Sigmoid colon (tissue), 7 donors: ENCODE results near the gene SLC17A2. TPM values are rescaled to one million over a fixed set of nuclear protein-coding genes. Genes with fewer than 3 reads are reported as not detected.

ENCODE experiments used
- DNase-seq: peaks from one replicate; pipeline ENCODE4 v3.0.0-alpha.2; 2019
- H3K27ac ChIP-seq, 4 donors: fragments of 200-600 bp; sonication (generic); one replicate each; pipeline ENCODE4 v1.5.1; 2016 to 2019; ENCODE audit warnings: mild to moderate bottlenecking in 1 of 4
- H3K27me3 ChIP-seq, 3 donors: fragments of 200-600 bp; sonication (generic); one replicate each; pipeline ENCODE4 v1.5.1; 2019; ENCODE audit warnings: mild to moderate bottlenecking in 1 of 3
- H3K36me3 ChIP-seq, 4 donors: fragments of 200-600 bp; sonication (generic); one replicate each; pipeline ENCODE4 v1.5.1; 2016 to 2019
- H3K4me1 ChIP-seq, 4 donors: fragments of 200-600 bp; sonication (generic); one replicate each; pipeline ENCODE4 v1.5.1; 2017 to 2019
- H3K4me3 ChIP-seq, 4 donors: fragments of 200-600 bp; sonication (generic); one replicate each; pipeline ENCODE4 v1.5.1; 2017 to 2019; ENCODE audit warnings: mild to moderate bottlenecking in 2 of 4, moderate library complexity in 1 of 4
- H3K9me3 ChIP-seq, 4 donors: fragments of 200-600 bp in 3 of 4; sonication (generic) in 3 of 4; one replicate each; pipeline versions ENCODE4 v1.5.1 to v1.6.1; 2013 to 2019
- EP300 ChIP-seq, 4 donors: sonication (generic); formaldehyde crosslinking; IDR thresholded peaks; one replicate each; pipeline ENCODE4 v1.6.1; 2017; ENCODE audit warnings: antibody characterized with exemption in 4 of 4
- POLR2A ChIP-seq, 2 donors: fragments of 450-650 bp; IDR thresholded peaks; one replicate each; pipeline ENCODE4 v1.6.1; 2016; ENCODE audit warnings: antibody characterized with exemption in 2 of 2, mild to moderate bottlenecking in 2 of 2, moderate library complexity in 2 of 2
- POLR2AphosphoS5 ChIP-seq, 4 donors: sonication (generic); formaldehyde crosslinking; IDR thresholded peaks; one replicate each; pipeline ENCODE4 v1.6.1; 2017; ENCODE audit warnings: antibody characterized with exemption in 4 of 4
- WGBS, 2 donors: extraction: QIAGEN DNeasy Blood & Tissue Kit; methylation state at CpG; one replicate each; pipeline ENCODE4 v1.1.7; 2013; 5-methylcytosine and 5-hydroxymethylcytosine counted together
- intact Hi-C: fragments of 100-400 bp; cut with DNase I; formaldehyde crosslinking; loops from one replicate; pipeline ENCODE4 v1.15.1; 2023
- polyA plus RNA-seq, 3 donors: library from polyadenylated mRNA; stranded (reverse); fragments of 200-250 nt; gene quantifications; one replicate each; pipeline ENCODE4 v1.2.3, GENCODE V29; 2013
- total RNA-seq, 4 donors: library from RNA; depleted of rRNA; stranded (reverse); fragments of >200 nt; gene quantifications; one replicate each; pipeline ENCODE4 v1.1.0, GENCODE V29; 2016
- TF ChIP-seq, protein P1 (sequence below), 4 experiments: fragments of 450-650 bp in 3 of 4; fragments of 200-600 bp in 1 of 4; IDR thresholded peaks; one replicate each; pipeline ENCODE4 v1.5.1; 2016 to 2019; ENCODE audit warnings: antibody characterized with exemption in 4 of 4, mild to moderate bottlenecking in 3 of 4, moderate library complexity in 2 of 4
- donor health status: healthy with polysubstance abuse.
- donor health status: Bipolar disorder and iron deficiency.
- donor health status: healthy.

SLC17A2 gene
- total and polyA plus RNA-seq, 7 donors: not detected

DNA sequence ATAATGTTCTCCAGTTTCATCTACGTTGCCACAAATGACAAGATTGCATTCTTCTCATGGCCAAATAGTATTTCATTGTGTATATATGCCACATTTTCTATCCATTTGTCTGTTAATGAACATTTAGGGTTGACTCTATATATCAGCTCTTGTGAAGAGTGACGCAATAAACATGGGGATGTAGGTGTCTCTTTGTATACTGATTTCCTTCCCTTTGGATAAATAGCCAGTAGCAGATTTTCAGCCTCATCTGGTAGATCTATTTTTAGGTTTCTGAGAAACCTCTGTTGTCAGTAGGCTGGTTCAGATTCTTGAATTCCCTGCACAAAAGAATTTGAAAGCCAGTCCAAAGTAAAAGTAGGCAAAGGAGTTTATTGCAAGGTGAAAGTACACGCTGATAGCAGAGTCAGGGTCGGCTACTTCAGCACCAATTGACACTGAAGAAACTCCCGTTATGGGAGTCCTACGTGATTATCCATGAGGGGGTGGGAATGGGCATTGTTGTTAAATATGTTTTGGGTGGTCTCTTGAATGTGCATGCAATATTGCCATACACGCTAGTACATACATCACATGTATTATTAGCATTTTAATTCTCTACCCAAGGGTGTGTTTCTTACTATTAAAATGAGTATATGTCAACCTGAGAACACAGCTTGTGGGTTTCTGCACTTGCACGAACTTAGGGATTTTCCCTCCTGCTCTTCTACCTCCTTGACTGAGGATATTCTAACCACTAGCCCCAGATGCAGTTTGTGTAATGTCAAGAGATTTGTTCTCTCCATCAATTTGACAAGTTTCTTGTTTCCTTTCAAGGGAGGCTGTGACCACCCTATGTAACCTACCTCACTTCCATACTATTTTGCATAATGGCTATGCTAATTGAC lies 14.4 kb upstream of the SLC17A2 start:
- no peaks in the 10 kb centered on the region for H3K36me3 ChIP-seq
- TF ChIP-seq POLR2AphosphoS5 (IDR thresholded peaks at IDR 0.05) (no peak), POLR2A (IDR thresholded peaks at IDR 0.05) (no peak), EP300 (IDR thresholded peaks at IDR 0.05) (no peak)
- TF ChIP-seq, protein P1, sequence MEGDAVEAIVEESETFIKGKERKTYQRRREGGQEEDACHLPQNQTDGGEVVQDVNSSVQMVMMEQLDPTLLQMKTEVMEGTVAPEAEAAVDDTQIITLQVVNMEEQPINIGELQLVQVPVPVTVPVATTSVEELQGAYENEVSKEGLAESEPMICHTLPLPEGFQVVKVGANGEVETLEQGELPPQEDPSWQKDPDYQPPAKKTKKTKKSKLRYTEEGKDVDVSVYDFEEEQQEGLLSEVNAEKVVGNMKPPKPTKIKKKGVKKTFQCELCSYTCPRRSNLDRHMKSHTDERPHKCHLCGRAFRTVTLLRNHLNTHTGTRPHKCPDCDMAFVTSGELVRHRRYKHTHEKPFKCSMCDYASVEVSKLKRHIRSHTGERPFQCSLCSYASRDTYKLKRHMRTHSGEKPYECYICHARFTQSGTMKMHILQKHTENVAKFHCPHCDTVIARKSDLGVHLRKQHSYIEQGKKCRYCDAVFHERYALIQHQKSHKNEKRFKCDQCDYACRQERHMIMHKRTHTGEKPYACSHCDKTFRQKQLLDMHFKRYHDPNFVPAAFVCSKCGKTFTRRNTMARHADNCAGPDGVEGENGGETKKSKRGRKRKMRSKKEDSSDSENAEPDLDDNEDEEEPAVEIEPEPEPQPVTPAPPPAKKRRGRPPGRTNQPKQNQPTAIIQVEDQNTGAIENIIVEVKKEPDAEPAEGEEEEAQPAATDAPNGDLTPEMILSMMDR (IDR thresholded peaks at IDR 0.05): no peak
- no peak overlapping the region for H3K27ac ChIP-seq
- no peaks in the 10 kb centered on the region for H3K27me3 ChIP-seq
- H3K4me3 ChIP-seq: no peak overlapping the region
- WGBS, 2 donors: 51 to 73% methylated on average over 8 of the region's 8 CpGs
- no peaks in the 10 kb centered on the region for H3K4me1 ChIP-seq
- no peak for DNase-seq
- intact Hi-C loops: loop anchor here (10.0 kb wide), 1 partner anchor 680 kb away; no protein-coding TSS in a partner anchor
- no peaks in the 10 kb centered on the region for H3K9me3 ChIP-seq

DNA sequence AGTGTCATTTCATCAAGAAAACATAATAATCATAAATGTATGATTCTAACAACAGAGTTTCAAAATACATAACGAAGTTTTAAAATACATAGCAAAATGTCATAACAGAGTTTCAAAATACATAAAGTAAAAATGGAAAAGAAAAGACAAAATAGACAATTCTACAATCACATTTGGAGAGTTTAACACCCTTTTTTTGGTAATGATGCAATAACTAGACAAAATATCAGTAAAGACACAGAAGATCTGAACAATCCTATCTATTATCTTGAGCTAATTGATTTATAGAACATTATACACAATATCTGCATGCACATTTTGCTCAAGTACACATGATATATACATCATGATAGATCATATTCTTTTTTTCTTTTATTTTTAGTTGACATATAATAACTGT lies 13.4 kb upstream of the SLC17A2 start:
- no peak for DNase-seq
- 91 to 96% methylated on average over 1 of the region's 1 CpG for WGBS, 2 donors
- H3K9me3 ChIP-seq: no peaks in the 10 kb centered on the region
- no peaks in the 10 kb centered on the region for H3K4me1 ChIP-seq
- intact Hi-C loops: loop anchor here (10.0 kb wide), 1 partner anchor 679 kb away; no protein-coding TSS in a partner anchor
- TF ChIP-seq, protein P1 (IDR thresholded peaks at IDR 0.05): no peak
- no peaks in the 10 kb centered on the region for H3K36me3 ChIP-seq
- no peak overlapping the region for H3K27ac ChIP-seq
- no peaks in the 10 kb centered on the region for H3K27me3 ChIP-seq
- H3K4me3 ChIP-seq: no peak overlapping the region

DNA sequence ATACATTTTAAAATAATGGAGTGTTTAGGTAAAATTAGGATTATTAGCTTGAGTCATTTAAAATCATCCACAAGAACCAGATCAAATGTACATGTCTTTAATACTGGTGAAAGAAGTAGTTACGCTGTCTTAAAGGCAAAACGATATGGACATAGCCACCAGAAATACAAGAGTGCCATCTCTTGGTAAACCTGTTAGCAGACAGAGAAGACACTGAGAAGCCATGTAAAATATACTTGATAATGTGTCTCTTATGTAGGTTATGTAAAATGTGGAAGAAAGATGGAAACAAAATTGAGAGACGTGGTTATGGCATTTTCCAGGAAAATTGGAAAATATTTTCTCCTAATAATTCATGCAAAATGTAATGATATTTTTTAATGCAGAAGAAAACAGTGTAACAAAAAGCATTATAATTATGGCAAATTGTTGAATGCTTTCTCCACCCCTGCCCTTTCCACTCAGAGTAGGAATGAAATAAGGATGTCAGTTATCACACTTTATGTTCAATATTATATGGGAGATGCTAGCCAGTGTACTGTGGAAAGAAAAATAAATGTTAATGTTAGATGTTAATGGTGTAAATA lies 12.2 kb upstream of the SLC17A2 start:
- Histone ChIP-seq H3K27ac (no peak overlapping the region), H3K4me3 (no peak overlapping the region), H3K9me3 (no peaks in the 10 kb centered on the region), H3K27me3 (no peaks in the 10 kb centered on the region), H3K36me3 (no peaks in the 10 kb centered on the region), H3K4me1 (no peaks in the 10 kb centered on the region)
- TF ChIP-seq, protein P1 (IDR thresholded peaks at IDR 0.05): no peak
- TF ChIP-seq EP300 (IDR thresholded peaks at IDR 0.05) (no peak), POLR2A (IDR thresholded peaks at IDR 0.05) (no peak), POLR2AphosphoS5 (IDR thresholded peaks at IDR 0.05) (no peak)
- intact Hi-C loops: loop anchor here (10.0 kb wide), 1 partner anchor 678 kb away; no protein-coding TSS in a partner anchor
- WGBS, 2 donors: 44 to 48% methylated on average over 3 of the region's 3 CpGs
- DNase-seq: no peak

DNA sequence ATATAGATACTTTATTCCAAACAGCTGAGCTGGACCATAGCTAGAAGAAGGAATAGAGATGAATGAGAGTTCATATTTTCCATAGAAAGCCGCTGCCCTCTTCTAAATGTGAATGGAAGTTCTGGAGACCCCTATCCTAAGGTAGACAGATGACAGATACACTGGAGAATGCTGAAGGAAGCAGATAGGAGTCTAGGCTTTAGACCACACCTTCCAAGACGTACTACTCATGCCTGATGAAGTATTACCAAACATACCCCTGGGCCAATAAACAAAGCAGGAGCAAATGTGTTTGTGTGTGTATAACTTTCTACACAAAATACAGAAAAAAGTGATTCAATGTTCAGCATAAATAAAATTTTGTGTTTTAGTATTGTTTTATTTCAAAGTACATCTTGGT lies 9.1 kb upstream of the SLC17A2 start:
- no peak for DNase-seq
- H3K27ac ChIP-seq: no peak overlapping the region
- no peaks in the 10 kb centered on the region for H3K9me3 ChIP-seq
- no peak overlapping the region for H3K4me3 ChIP-seq
- intact Hi-C loops: no loop called here
- no peaks in the 10 kb centered on the region for H3K36me3 ChIP-seq
- TF ChIP-seq EP300 (IDR thresholded peaks at IDR 0.05) (no peak), POLR2AphosphoS5 (IDR thresholded peaks at IDR 0.05) (no peak)
- WGBS, 2 donors: 81 to 83% methylated on average over 2 of the region's 2 CpGs
- no peaks in the 10 kb centered on the region for H3K4me1 ChIP-seq
- no peaks in the 10 kb centered on the region for H3K27me3 ChIP-seq

DNA sequence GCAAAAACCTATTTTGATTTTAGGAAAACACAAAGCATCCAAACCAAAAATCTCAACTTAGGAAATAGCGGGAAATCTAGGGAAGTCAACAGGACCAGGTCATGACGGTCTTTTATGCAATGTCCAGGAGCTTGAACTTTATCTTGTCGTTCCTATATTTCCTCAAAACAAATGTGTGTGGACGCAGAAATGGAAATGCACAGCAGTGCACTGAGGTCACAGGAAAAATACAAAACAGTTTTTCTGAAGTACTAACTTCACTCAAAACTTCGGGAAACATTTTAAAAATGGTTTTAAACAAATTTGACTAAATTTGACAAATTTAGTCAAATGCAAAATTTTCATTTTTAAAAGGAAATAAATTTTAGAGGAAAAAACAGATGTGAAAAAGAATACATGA lies 5.5 kb upstream of the SLC17A2 start:
- no peak overlapping the region for H3K4me3 ChIP-seq
- no peak for TF ChIP-seq POLR2A (IDR thresholded peaks at IDR 0.05)
- TF ChIP-seq, protein P1 (IDR thresholded peaks at IDR 0.05): no peak
- TF ChIP-seq EP300 (IDR thresholded peaks at IDR 0.05): no peak
- no peak for TF ChIP-seq POLR2AphosphoS5 (IDR thresholded peaks at IDR 0.05)
- H3K27ac ChIP-seq: no peak overlapping the region
- H3K9me3 ChIP-seq: no peaks in the 10 kb centered on the region
- 91 to 93% methylated on average over 5 of the region's 5 CpGs for WGBS, 2 donors
- intact Hi-C loops: no loop called here
- no peaks in the 10 kb centered on the region for H3K27me3 ChIP-seq
- no peaks in the 10 kb centered on the region for H3K4me1 ChIP-seq
- H3K36me3 ChIP-seq: no peaks in the 10 kb centered on the region
- no peak for DNase-seq
